GM19463 (cell line): ENCODE measurements around the gene CNKSR3.
A peak's percentile ranks its signal among the peaks of the same experiment; 100 is the strongest.

Experiments used
- ATAC-seq: cut with Tn5 transposase; IDR thresholded peaks from one replicate; pipeline ENCODE4 v1.9.1; 2021; ENCODE audit warnings: mild to moderate bottlenecking, moderate library complexity; ENCODE audit not compliant: unreplicated experiment

The CNKSR3 gene

GRCh38 chr6:154504102-154504501 is 6.4 kb downstream of the CNKSR3 start:
- no peak for ATAC-seq

GRCh38 chr6:154503658-154504057 is 6.8 kb downstream of the CNKSR3 start:
- no peak for ATAC-seq

GRCh38 chr6:154502553-154502952 is 7.9 kb downstream of the CNKSR3 start:
- ATAC-seq = no peak

GRCh38 chr6:154501578-154501868 is 9.0 kb downstream of the CNKSR3 start:
- ATAC-seq = no peak

- no peak for ATAC-seq
These were observed 9.5 kb downstream of the CNKSR3 start for GRCh38 chr6:154500769-154501577.

- no peak for ATAC-seq
These were observed 10.5 kb downstream of the CNKSR3 start for GRCh38 chr6:154499855-154500589.

- ATAC-seq = no peak
These were observed 12.0 kb downstream of the CNKSR3 start for GRCh38 chr6:154498340-154498934.

GRCh38 chr6:154496793-154497517 is 13.5 kb downstream of the CNKSR3 start:
- ATAC-seq = no peak

GRCh38 chr6:154496186-154496585 is 14.3 kb downstream of the CNKSR3 start:
- no peak for ATAC-seq

GRCh38 chr6:154494592-154495311 is 15.7 kb downstream of the CNKSR3 start:
- ATAC-seq = no peak

- peak; percentile 72 for ATAC-seq
These were observed 18.7 kb downstream of the CNKSR3 start for GRCh38 chr6:154491567-154492470.

- no peak for ATAC-seq
These were observed 20.7 kb downstream of the CNKSR3 start for GRCh38 chr6:154489822-154490221.

- ATAC-seq = no peak
These were observed 21.6 kb downstream of the CNKSR3 start for GRCh38 chr6:154488802-154489437.

- ATAC-seq = no peak
These were observed 22.3 kb downstream of the CNKSR3 start for GRCh38 chr6:154488248-154488593.

GRCh38 chr6:154487367-154488247 is 22.9 kb downstream of the CNKSR3 start:
- ATAC-seq = no peak

- no peak for ATAC-seq
These were observed 24.7 kb downstream of the CNKSR3 start for GRCh38 chr6:154485815-154486214.

- ATAC-seq = no peak
These were observed 25.5 kb downstream of the CNKSR3 start for GRCh38 chr6:154484942-154485341.

- no peak for ATAC-seq
These were observed 27.6 kb downstream of the CNKSR3 start for GRCh38 chr6:154482858-154483257.
